GM21367 (cell line): ENCODE data around the gene CYP1A1.
"Not testable (repeated sequence)": the region's sequence is repeated elsewhere in the genome, so short reads cannot be mapped to it uniquely, and the experiment has no call there.

Experiments
- ATAC-seq: cut with Tn5 transposase; IDR thresholded peaks from one replicate; pipeline ENCODE4 v1.9.1; 2021; ENCODE audit not compliant: unreplicated experiment

The CYP1A1 gene

DNA sequence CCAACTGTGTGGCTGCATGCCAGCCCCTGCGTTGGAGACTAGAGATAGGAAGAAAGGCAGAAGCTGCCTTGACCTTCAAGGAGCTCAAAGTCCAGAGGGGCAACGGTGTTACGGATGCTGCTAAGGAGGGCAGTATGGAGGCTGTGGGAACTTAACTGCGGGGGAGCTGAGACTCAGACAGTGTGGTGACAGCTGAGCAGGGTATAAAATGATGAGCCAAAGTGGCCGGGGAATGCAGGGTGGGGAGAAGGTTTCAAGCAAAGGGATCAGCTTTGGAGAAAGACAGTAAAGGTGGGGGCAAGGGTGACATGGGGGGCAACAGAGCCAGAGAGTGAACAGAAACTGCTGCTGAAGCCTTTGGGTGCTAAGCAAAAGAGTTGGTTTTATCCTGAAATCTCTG, 17.1 kb upstream of the CYP1A1 start:
- no peak for ATAC-seq

DNA sequence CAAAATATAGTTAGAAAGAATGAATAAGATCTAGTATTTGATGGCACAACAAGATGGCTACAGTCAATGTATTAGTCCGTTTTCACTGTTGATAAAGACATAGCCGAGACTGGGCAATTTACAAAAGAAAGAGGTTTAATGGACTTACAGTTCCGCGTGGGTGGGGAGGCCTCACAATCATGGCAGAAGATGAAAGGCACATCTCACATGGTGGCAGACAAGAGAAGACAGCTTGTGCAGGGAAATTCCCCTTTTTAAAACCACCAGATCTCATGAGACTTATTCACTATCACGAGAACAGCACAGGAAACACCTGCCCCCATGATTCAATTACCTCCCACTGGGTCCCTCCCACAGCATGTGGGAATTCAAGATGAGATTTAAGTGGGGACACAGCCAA, 12.9 kb upstream of the CYP1A1 start:
- ATAC-seq = not testable (repeated sequence)

DNA sequence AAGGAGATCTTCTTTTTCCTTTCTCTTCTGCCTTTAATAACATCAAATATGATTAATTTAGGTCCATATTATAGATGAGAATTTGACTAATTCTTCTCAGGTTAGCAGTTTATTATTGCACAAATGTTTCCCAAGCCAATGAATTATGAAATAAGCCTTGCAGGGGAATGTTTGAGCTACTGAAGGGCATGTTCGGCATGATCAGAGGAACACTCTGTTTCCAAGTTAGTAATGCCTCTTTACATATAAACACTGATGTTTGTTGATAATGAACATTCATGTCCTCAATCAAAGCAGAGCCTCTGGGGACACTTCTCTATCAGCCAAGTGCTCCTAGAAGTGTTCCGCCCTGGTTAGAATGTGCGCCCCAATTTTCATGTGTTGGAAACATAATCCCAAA, 10.0 kb upstream of the CYP1A1 start:
- no peak for ATAC-seq

DNA sequence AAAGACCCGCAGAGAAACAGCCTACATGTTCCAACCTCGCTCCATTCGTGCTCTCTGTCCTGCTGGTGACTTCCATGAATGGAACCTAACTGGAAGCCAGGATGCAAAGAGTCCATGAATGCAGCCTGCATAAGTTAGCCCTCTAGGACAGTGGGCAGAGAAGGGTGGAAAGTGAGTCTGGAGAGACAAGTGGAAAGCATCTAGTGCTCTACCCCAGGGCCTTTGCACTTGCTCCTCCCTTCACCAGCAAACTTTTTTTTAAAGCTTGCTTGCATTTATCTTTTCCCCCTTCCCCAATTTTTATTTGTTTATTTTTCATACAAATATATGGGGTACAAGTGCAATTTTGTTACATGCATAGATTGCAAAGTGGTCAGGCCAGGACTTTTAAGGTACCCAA, 7.9 kb upstream of the CYP1A1 start:
- ATAC-seq = no peak

DNA sequence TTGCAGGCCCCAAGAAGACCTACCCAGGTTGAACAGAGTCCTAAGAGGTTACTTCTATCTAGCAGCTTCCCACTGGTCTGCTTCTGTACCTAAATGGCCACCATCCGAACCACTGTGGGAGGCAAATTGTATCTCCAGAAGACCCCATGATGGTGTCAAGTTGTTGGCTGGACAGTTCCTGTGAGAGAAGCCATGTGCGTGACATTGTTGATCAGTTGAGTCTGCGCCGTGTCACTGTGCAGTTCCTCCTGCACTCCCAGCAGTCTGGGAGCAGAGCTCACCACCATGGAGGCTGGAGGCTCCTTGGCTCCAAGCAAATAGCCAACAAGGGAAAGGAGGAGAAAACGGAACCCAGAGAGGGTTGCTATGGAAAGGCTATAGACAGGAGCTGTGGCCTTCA, 7.5 kb upstream of the CYP1A1 start:
- ATAC-seq = no peak

DNA sequence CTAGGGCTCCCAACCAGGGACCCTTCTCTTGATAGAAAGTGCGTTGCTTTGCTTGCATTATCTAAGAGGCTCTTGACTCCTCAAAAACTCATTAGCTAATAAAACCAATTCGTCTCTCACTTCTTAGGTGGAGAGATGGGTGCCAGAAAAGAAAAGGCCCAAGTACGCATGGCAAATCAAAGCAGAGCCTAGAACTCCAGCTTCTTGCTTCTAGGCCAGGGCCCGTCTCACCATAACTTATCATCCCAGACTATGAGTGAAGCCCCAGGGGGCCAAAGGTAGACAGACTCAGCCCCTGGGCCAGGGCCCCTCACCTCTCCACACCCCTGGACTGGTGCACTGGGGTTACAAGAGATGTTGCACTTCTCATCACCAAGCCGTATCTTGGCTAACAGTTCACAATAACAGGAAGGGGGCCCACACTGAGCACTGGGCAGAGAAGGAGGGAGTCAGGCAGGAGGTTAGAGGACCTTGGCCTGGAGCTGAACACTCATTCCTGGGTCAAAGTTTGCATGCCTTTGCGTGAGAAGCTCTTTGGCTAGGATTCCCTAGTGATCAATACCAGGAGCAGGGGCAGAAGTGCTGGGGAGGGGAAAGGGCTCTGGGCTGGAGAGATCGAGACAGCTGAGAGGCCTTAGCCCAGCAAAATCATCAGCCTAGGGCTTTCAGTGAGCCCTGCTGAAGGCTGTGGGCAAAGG, 5.4 kb upstream of the CYP1A1 start:
- ATAC-seq = no peak

DNA sequence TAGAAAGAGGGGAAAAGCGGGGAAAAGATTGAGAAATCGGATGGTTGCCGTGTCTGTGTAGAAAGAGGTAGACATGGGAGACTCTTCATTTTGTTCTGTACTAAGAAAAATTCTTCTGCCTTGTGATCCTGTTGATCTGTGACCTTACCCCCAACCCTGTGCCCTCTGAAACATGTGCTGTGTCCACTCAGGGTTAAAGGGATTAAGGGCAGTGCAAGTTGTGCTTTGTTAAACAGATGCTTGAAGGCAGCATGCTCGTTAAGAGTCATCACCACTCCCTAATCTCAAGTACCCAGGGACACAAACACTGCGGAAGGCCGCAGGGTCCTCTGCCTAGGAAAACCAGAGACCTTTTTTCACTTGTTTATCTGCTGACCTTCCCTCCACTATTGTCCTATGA, 4.0 kb upstream of the CYP1A1 start:
- ATAC-seq = not testable (repeated sequence)

DNA sequence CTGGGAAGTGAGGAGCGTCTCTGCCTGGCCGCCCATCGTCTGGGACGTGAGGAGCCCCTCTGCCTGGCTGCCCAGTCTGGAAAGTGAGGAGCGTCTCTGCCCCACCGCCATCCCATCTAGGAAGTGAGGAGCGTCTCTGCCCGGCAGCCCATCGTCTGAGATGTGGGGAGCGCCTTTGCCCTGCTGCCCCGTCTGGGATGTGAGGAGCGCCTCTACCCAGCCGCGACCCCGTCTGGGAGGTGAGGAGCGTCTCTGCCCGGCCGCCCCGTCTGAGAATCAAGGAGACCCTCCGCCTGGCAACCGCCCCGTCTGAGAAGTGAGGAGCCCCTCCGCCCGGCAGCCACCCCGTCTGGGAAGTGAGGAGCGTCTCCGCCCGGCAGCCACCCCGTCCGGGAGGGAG, 3.4 kb upstream of the CYP1A1 start:
- ATAC-seq = not testable (repeated sequence)

DNA sequence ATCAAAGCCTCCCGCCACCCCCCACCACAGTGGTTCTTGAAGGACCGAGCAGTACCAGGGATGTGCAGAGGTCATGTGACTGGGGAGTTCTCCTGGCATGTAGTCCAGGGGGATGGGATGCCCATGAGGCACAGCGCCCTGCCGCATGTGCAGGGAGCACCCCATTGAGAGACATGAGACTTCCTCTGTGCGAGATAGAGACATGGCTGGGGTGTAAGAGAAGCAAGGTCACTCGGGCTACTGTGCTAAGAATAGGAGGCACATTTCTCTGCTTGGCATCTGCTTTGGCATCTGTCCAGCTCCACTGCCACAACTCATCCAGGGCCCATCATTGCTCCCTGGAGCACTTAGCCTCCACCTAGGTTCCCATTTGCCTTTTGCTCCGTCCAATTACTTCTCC, 2.4 kb upstream of the CYP1A1 start:
- no peak for ATAC-seq

DNA sequence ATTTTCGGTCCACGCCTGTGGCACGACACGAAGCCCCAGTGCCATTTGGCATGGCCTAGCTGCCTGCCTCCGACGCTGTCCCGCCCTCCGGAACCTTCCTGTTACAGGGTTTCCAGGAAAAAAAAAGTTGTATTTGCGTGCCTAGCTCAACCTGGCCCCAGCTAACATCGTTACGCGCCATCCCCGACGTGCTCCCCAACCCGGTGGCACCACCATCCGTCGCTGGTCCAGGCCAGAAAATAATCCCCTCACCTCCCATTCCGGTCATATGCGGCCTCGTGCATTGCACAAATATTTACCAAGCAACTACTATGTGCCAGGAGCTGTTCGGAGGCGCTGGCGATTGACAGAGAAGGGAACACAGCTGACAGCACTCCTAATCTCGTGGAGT, 1.4 kb upstream of the CYP1A1 start:
- ATAC-seq = no peak

DNA sequence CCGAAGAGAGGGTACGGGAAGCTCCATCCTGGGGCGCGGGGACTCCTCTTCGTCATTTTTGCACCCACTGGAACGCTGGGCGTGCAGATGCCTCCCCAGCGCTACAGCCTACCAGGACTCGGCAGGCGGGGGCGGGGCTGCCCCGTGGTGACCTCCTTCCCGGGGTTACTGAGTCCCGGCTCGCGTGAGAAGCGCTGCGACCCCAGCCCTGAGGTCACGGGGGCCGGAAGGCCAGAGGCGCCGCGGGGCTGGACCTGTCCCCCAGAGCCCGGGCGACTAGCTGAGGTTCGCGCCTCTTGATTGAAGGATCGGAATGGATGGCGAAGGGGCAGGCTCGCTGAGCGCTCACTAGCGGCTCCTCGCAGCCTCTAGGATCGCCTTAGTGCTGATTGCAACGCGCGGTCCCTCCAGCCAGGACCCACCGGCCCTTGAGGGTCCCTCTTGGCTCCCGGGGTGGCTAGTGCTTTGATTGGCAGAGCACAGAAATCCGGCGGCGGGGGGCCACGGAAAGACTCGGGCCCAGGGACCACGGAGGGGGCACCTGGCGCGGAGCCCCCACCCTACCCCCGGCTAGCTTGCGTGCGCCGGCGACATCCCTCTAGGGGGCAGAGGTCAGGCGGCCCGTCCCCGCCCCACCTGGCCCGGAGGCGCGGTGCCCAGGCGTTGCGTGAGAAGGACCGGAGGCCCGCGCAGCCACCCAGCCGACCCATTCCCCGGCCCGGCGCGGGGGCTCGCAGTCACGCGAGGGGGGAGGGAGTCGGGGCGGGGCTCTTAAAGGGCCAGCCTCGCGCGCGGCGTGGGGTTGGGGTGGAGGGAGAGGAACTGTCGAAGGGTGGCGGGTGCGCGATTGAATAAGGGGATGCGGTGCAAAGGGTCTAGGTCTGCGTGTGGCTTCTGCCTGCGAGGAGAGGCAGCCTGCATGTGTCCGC, 781 bp upstream of the CYP1A1 start:
- no peak for ATAC-seq

DNA sequence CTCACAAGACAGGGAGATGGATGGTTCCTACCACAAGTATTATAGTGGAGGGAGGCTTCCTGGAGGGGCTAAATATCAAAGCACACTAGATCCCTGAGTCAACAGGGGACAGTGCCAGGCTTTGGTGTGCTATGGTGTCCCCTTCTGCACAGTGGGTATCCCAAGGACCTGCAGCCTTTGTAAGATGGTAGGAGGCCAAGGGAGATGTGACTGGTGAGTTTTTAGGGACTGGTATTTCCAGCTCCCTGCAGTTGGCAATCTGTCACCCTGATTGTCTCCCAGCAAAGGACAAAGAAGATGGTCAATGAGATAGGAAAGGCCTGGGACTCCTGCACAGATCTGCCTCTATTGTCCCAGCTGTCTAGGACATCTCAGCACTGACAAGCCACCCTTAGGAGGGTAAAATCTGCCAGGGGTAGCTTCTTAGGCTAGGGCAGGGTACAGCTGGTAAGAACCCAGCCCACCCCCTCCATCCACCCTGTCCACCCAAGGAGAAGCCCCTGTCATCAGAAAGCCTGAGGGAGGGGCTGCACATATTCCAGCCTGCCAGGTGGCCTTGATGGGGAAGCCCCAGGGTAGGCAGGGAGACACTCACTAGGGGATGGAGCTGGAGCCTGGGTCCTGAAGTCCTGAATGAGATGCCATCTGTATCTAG, 631 bp downstream of the CYP1A1 start:
- no peak for ATAC-seq

DNA sequence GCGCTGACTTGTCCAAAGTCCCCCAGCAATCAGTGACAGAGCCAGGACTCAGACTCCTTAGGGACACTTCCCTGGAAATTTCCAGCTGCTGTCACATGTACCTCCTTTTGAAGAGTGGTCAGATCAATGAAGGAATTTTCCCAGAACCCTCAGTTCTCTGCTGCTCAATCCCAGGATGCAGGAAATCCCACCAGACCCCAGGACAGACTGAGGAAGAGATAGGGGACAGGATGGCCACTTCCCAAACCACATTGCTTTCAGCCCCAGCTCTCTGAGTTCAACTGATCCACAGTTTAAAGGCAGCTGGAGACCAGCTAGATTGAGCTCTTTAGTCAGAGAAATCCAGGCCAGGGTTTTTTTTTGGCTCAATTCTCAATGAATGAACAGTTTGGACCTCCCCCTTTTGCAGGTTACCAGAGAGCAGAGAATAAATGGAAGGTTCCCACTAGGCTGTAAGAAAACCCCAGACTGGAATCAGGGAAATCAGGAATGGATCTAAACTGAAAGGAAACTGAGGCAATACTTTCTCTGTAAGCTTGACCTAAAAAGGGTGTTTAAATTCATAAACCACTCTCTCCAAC, 1.5 kb downstream of the CYP1A1 start:
- ATAC-seq = no peak

DNA sequence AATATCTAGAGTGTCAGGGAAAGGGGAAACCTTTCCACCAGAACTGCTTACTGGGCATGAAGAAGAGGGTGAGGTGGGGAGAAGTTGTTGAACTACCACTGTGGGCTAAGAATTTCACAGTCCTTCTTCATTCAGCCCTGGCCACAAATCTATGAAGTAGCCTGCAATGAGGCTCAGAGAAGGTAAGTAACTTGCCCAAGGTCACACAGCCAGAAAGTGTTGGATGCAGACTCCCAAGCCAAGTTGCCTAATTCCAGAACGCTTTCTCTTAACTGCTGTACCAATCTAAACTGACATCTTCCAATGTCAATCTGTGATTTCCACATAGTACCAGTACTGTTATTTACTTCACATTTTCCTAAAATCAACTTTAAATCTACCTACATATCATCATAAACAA, 2.1 kb downstream of the CYP1A1 start:
- ATAC-seq = no peak

DNA sequence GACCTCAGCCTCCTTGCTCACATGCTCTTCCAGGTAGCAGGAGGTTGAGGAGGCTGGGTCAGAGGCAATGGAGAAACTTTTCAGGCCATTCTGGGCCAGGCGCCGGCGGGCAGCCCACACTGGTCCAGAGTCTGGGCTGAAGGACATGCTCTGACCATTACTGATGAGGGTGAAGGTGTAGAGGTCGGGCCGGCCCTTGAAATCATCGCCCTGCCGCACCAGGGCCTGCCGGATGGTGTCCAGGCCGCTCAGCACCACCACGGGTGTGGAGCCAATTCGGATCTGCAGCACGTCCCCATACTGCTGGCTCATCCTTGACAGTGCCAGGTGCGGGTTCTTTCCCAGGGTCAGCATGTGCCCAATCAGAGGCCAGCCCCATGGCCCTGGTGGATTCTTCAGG, 2.7 kb downstream of the CYP1A1 start:
- ATAC-seq = no peak

DNA sequence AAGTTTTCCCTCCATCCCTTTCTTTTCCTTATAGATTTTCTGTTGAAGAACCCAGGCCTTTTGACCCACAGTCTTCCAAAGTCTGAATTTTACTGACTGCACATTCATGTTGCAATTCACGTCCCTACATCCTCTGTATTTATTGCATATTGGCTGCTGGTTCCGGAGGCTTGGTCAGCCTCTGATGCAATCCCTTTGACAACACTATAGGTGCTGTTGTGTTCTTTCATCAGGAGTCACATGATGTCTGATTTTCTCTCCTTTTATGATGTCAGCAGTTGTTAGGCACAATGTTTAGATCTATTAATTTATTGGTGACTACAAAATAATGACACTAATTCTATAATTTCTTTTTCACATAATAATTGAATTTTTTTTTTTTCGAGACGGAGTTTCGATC, 8.7 kb downstream of the CYP1A1 start:
- no peak for ATAC-seq

DNA sequence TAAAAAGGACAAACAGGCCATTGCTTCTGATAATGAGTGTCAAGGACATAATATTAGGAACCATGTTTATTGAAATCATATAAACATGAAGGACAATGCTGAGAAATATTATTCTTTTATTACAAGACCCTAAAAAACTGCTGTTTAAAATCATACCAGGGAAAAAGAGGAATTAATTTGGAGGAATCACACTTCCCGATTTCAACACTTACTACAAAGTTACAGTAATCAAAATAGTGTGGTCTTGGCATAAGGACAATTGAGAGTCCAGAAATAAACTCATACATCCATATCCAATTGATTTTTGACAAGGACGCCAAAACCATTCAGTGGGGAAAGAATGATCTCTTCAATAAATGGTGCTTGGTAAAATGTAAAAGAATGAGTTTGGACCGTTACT, 13.0 kb downstream of the CYP1A1 start:
- no peak for ATAC-seq

DNA sequence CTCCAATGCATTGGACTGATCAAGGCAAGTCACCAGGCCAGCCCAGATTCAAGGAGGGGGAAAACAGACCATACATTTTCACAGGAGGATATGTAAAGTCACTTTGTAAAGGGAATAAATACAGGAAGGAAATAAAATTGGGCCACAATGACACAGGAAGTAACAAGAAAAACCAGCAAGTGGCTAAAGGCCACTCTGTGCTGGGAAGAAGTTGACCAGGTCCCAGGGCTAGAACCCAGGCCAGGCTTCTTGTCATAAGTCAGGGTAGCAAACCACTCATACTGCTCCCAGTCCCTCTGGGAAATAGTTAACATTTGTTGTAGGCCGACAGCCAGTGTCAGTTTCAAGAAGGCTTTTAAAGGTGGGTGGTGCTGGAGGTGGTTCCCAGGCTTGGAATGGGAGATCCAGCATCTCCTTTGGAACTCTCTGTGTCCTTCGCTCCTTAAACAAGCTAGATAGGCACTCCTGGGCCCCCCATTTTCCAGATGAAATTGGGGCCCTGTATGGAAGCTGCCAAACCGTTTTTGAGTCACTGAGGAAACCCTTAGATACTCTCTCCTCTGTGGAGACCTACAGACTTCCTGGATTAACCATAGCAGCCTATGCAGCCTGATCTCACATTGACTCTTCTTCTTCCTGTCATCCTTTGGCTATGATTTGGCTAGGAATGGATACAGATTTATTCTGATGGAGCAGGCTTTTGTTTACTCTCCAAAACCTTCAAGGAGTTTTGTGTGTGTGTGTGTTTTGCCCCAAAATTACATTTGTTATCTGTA, 14.8 kb downstream of the CYP1A1 start:
- no peak for ATAC-seq

DNA sequence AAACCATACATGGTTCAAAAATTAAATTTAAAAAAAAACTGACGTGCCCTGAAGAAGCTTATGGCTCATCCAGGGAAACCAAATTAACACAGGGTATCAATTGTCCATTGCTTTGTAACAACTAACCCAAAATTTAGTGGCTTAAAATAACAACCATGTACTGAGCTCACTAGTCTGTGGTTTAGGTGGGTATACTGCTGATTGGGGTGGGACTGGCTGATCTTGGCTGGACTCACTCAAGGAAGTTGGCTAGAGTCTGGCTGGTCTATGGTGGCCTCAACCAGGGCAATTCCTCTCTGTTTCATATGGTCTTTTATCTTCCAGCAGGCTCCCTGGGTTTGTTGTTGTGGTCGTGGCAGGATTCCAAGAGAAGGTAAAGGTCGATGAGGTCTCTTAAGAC, 15.4 kb downstream of the CYP1A1 start:
- ATAC-seq = no peak

DNA sequence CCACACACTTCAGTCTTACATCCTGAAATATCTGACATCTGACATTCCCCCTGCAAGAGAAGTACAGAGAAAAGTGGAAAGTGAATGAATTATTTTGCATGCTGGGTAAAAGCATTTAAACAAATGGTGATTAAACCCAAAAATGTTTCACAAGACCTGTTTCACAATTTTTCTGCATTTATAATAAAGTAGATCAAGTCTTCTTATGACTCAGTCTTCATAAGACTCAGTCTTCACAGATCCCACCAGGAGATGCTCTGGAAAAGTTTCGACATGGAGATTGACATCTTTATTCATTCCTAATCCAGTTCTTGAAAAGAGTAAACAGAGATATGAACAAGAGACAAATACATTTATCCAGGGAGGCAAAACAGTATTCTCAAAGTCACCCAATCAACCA, 16.3 kb downstream of the CYP1A1 start:
- ATAC-seq = no peak

DNA sequence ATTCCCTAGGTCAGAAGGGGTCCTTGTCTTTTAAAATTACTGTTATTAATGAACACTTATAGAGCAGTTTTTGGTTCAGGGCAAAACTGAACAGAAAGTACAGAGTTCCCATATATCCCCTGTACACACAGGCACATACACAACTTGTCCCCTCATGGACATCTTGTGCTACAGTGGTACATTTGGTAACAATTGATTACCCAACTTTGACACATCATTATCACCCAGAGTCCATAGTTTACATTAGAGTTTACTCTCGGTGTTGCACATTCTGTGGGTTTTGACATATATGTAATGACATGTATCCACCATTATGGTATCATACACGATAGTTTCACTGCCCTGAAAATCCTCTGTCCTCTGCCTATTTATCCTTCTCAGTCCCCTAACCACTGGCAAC, 28.5 kb downstream of the CYP1A1 start:
- no peak for ATAC-seq
